HCT116 (cell line): ENCODE measurements around the gene LRCH3. TPM values are rescaled to one million over a fixed set of nuclear protein-coding genes. Genes with fewer than 3 reads are reported as not detected.

ENCODE experiments used
- ATAC-seq: fragments of 200-7000 bp; cut with Tn5 transposase; 2 replicates; pipeline ENCODE4 v1.9.1; 2020; ENCODE audit warnings: mild to moderate bottlenecking, moderate library complexity
- BruUV-seq: library from RNA; stranded (reverse); fragments of 400-500 nt; replicated peaks from 2 replicates; lab custom pipeline; 2021; lab: Mats Ljungman, UMichigan
- CTCF ChIA-PET: fragments of 300-600 bp; sonication (Branson Sonifier 250); formaldehyde crosslinking; loops from one replicate; lab custom pipeline; 2021; ENCODE audit warnings: antibody characterized with exemption; lab: Charles Lee
- POLR2A ChIA-PET: fragments of 300-600, 350-600 bp; sonication (Branson Sonifier 250); formaldehyde crosslinking; loops from one replicate; lab custom pipeline; 2021; ENCODE audit warnings: antibody characterized with exemption; lab: Charles Lee
- RAD21 ChIA-PET, 2 experiments: fragments of 300-600 bp; sonication (Branson Sonifier 250); formaldehyde crosslinking; loops; one replicate each; lab custom pipeline; 2023; ENCODE audit warnings: low total read pairs in 2 of 2; ENCODE audit not compliant: uncharacterized antibody in 2 of 2, unreplicated experiment in 2 of 2, low non-redundant PET in 1 of 2; lab: Charles Lee
- DNase-seq: peaks from one replicate; pipeline ENCODE4 v3.0.0-alpha.2; 2010; ENCODE audit warnings: low read depth, low spot score
- H2AFZ ChIP-seq: fragments of 200-600 bp; shearing (Covaris generic), sonication (generic); 2 replicates; pipeline ENCODE4 v1.6.1; 2017; ENCODE audit warnings: low read depth, mixed run types, mixed read lengths, antibody characterized with exemption, low read length; ENCODE audit not compliant: poor library complexity, severe bottlenecking
- H3K27ac ChIP-seq: 2 replicates; pipeline ENCODE4 v1.5.1; 2012; ENCODE audit warnings: low read depth, low read length
- H3K27me3 ChIP-seq: fragments of 200-600 bp; sonication (generic); 2 replicates; pipeline ENCODE4 v1.6.1; 2016; ENCODE audit warnings: mixed run types, low read length, mixed read lengths; ENCODE audit not compliant: insufficient read depth
- H3K36me3 ChIP-seq, 2 experiments: fragments of 200-500 bp in 1 of 2; fragments of 200-600 bp in 1 of 2; sonication (Bioruptor generic) in 1 of 2; sonication (generic) in 1 of 2; 2 replicates each; pipeline versions ENCODE4 v1.5.1 to v1.6.1; 2014 to 2016; ENCODE audit warnings: low read length in 2 of 2, inconsistent platforms in 1 of 2, mixed read lengths in 1 of 2, mixed run types in 1 of 2; ENCODE audit not compliant: insufficient read depth in 2 of 2, control insufficient read depth in 1 of 2
- H3K4me1 ChIP-seq, 2 experiments: fragments of 200-600 bp in 1 of 2; sonication (generic) in 1 of 2; 2 replicates each; pipeline versions ENCODE4 v1.5.1 to v1.6.1; 2012 to 2017; ENCODE audit warnings: low read length in 2 of 2, inconsistent platforms in 1 of 2, mild to moderate bottlenecking in 1 of 2, mixed read lengths in 1 of 2, mixed run types in 1 of 2, moderate library complexity in 1 of 2; ENCODE audit not compliant: insufficient read depth in 2 of 2, control insufficient read depth in 1 of 2
- H3K4me2 ChIP-seq: fragments of 200-600 bp; sonication (generic); 2 replicates; pipeline ENCODE4 v1.6.1; 2017; ENCODE audit warnings: mixed run types, low read length, mixed read lengths
- H3K4me3 ChIP-seq, 2 experiments: fragments of 200-600 bp in 1 of 2; sonication (generic) in 1 of 2; replicated peaks in 1 of 2; 2 replicates each; pipeline ENCODE4 v1.5.1; 2011 to 2016; ENCODE audit warnings: low read length in 2 of 2, control low read depth in 1 of 2, low read depth in 1 of 2, mild to moderate bottlenecking in 1 of 2, mixed read lengths in 1 of 2, mixed run types in 1 of 2
- H3K79me2 ChIP-seq: fragments of 200-600 bp; sonication (generic); 2 replicates; pipeline ENCODE4 v1.6.1; 2017; ENCODE audit warnings: mild to moderate bottlenecking, mixed run types, low read length, moderate library complexity, mixed read lengths; ENCODE audit not compliant: insufficient read depth
- H3K9ac ChIP-seq: fragments of 200-600 bp; sonication (generic); 2 replicates; pipeline ENCODE4 v1.6.1; 2016; ENCODE audit warnings: low read length, mixed read lengths
- H3K9me2 ChIP-seq: fragments of 200-600 bp; sonication (generic), shearing (Covaris generic); 2 replicates; pipeline ENCODE4 v1.6.1; 2017; ENCODE audit warnings: mixed run types, mild to moderate bottlenecking, moderate library complexity; ENCODE audit not compliant: insufficient read depth
- H3K9me3 ChIP-seq, 2 experiments: fragments of 200-500 bp in 1 of 2; fragments of 200-600 bp in 1 of 2; sonication (Bioruptor generic) in 1 of 2; sonication (generic) in 1 of 2; 2 replicates each; pipeline ENCODE4 v1.6.1; 2014 to 2017; ENCODE audit warnings: low read length in 2 of 2, mixed read lengths in 2 of 2, inconsistent platforms in 1 of 2, low read depth in 1 of 2, mild to moderate bottlenecking in 1 of 2, mixed run types in 1 of 2, moderate library complexity in 1 of 2; ENCODE audit not compliant: control insufficient read depth in 1 of 2, insufficient read depth in 1 of 2
- H4K20me1 ChIP-seq: fragments of 200-600 bp; sonication (generic), shearing (Covaris generic); 2 replicates; pipeline ENCODE4 v1.6.1; 2017; ENCODE audit warnings: mixed run types, mild to moderate bottlenecking, moderate library complexity; ENCODE audit not compliant: insufficient read depth
- ATF3 ChIP-seq: IDR thresholded peaks from 2 replicates; pipeline ENCODE4 v1.6.1; 2012
- CBX3 ChIP-seq: IDR thresholded peaks from 2 replicates; pipeline ENCODE4 v1.6.1; 2012; ENCODE audit warnings: low read depth
- ELF1 ChIP-seq: IDR thresholded peaks from 2 replicates; pipeline ENCODE4 v1.6.1; 2012; ENCODE audit warnings: low read depth, borderline replicate concordance
- EZH2 ChIP-seq: fragments of 200-600 bp; sonication (generic); IDR thresholded peaks from 2 replicates; pipeline ENCODE4 v1.6.1; 2017; ENCODE audit warnings: antibody characterized with exemption, mixed run types
- EZH2phosphoT487 ChIP-seq: fragments of 200-600 bp; IDR thresholded peaks from 2 replicates; pipeline ENCODE4 v1.6.1; 2018; ENCODE audit warnings: antibody characterized with exemption, borderline replicate concordance
- FOSL1 ChIP-seq: IDR thresholded peaks from 2 replicates; pipeline ENCODE4 v1.6.1; 2012; ENCODE audit warnings: low read depth
- JUND ChIP-seq: IDR thresholded peaks from 2 replicates; pipeline ENCODE4 v1.6.1; 2012
- MAX ChIP-seq: IDR thresholded peaks from 2 replicates; pipeline ENCODE4 v1.6.1; 2012
- POLR2AphosphoS5 ChIP-seq: IDR thresholded peaks from 2 replicates; pipeline ENCODE4 v1.6.1; 2011; ENCODE audit warnings: mild to moderate bottlenecking, low read depth, low read length, moderate library complexity
- RAD21 ChIP-seq: IDR thresholded peaks from 2 replicates; pipeline ENCODE4 v1.6.1; 2012; ENCODE audit warnings: low read depth, mild to moderate bottlenecking
- SIN3A ChIP-seq: IDR thresholded peaks from 2 replicates; pipeline ENCODE4 v1.6.1; 2012; ENCODE audit warnings: low read depth
- SP1 ChIP-seq: IDR thresholded peaks from 2 replicates; pipeline ENCODE4 v1.6.1; 2012; ENCODE audit warnings: low read depth
- SRF ChIP-seq: IDR thresholded peaks from 2 replicates; pipeline ENCODE4 v1.6.1; 2012; ENCODE audit warnings: low read depth
- TCF7L2 ChIP-seq: IDR thresholded peaks from 2 replicates; pipeline ENCODE4 v1.7.0; 2011; ENCODE audit warnings: borderline replicate concordance, inconsistent platforms; ENCODE audit not compliant: insufficient read depth, insufficient read length; ENCODE audit errors: extremely low read depth
- YY1 ChIP-seq: IDR thresholded peaks from 2 replicates; pipeline ENCODE4 v1.6.1; 2011; ENCODE audit warnings: low read length, low read depth, moderate library complexity, mild to moderate bottlenecking; ENCODE audit not compliant: insufficient replicate concordance; ENCODE audit errors: extremely low read depth
- ZNF274 ChIP-seq: fragments of 200-500 bp; sonication (Bioruptor generic); IDR thresholded peaks from 2 replicates; pipeline ENCODE4 v1.6.1; 2014; ENCODE audit warnings: mild to moderate bottlenecking, low read depth, low read length, inconsistent platforms
- intact Hi-C: fragments of 100-400 bp; cut with micrococcal nuclease; formaldehyde crosslinking; loops from 2 replicates; pipeline ENCODE4 v1.10.0; 2022
- total RNA-seq: library from RNA; stranded (reverse); gene quantifications from one replicate; pipeline ENCODE4 v1.2.1, GENCODE V29; 2021; ENCODE audit not compliant: unreplicated experiment
- TF ChIP-seq, protein P1 (sequence below), 3 experiments: fragments of 200-600 bp in 1 of 3; sonication (generic) in 1 of 3; IDR thresholded peaks in 2 of 3; conservative IDR thresholded peaks in 1 of 3; 2 replicates each; pipeline ENCODE4 v1.5.1; 2012 to 2017; ENCODE audit warnings: low read depth in 2 of 3, low read length in 2 of 3, antibody characterized with exemption in 1 of 3, borderline replicate concordance in 1 of 3, control low read depth in 1 of 3, mild to moderate bottlenecking in 1 of 3, mixed read lengths in 1 of 3, mixed run types in 1 of 3, moderate library complexity in 1 of 3; ENCODE audit not compliant: insufficient read depth in 1 of 3
- TF ChIP-seq, protein P2 (sequence below): IDR thresholded peaks from 2 replicates; pipeline ENCODE4 v1.6.1; 2011; ENCODE audit warnings: mild to moderate bottlenecking, low read length, moderate library complexity; ENCODE audit not compliant: insufficient replicate concordance; ENCODE audit errors: extremely low read depth

The LRCH3 gene
- total RNA-seq, 1 experiment from 2014 or later, result 38.1 TPM

DNA sequence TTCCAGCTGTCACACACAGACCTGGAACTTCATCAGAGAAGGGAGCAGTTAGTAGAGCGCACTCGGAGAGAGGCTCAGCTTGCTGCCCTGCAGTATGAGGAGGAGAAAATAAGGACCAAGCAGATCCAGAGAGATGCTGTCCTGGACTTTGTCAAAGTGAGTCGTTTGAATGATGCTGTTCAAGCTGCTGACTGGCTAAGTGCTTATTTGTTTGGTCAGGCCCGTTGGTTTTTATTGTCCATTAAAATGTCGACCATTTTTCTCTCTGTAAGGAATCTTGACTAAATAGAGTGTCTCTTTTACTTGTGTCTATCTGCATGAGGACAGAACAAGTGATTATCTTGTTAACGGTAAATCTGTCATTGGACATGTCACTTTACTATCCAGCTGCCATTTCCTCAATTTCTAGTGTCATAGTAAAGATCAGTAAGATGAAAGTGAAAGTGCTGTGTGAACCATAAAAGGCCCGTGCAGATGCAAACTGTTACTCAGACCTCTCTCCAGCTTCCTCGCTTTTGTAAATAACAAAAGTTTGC is 56.9 kb downstream of the LRCH3 start (continued):
- no peak for TF ChIP-seq JUND
- TF ChIP-seq, protein P1, sequence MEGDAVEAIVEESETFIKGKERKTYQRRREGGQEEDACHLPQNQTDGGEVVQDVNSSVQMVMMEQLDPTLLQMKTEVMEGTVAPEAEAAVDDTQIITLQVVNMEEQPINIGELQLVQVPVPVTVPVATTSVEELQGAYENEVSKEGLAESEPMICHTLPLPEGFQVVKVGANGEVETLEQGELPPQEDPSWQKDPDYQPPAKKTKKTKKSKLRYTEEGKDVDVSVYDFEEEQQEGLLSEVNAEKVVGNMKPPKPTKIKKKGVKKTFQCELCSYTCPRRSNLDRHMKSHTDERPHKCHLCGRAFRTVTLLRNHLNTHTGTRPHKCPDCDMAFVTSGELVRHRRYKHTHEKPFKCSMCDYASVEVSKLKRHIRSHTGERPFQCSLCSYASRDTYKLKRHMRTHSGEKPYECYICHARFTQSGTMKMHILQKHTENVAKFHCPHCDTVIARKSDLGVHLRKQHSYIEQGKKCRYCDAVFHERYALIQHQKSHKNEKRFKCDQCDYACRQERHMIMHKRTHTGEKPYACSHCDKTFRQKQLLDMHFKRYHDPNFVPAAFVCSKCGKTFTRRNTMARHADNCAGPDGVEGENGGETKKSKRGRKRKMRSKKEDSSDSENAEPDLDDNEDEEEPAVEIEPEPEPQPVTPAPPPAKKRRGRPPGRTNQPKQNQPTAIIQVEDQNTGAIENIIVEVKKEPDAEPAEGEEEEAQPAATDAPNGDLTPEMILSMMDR (IDR thresholded peaks at IDR 0.05 in 2 of 3, conservative IDR thresholded peaks at IDR 0.05 in 1 of 3; ENCODE audit: borderline replicate concordance in 1 of 3, insufficient read depth in 1 of 3, low read depth in 2 of 3, low read length in 2 of 3), result no peak
- TF ChIP-seq FOSL1, result no peak
- no peak for TF ChIP-seq CBX3

DNA sequence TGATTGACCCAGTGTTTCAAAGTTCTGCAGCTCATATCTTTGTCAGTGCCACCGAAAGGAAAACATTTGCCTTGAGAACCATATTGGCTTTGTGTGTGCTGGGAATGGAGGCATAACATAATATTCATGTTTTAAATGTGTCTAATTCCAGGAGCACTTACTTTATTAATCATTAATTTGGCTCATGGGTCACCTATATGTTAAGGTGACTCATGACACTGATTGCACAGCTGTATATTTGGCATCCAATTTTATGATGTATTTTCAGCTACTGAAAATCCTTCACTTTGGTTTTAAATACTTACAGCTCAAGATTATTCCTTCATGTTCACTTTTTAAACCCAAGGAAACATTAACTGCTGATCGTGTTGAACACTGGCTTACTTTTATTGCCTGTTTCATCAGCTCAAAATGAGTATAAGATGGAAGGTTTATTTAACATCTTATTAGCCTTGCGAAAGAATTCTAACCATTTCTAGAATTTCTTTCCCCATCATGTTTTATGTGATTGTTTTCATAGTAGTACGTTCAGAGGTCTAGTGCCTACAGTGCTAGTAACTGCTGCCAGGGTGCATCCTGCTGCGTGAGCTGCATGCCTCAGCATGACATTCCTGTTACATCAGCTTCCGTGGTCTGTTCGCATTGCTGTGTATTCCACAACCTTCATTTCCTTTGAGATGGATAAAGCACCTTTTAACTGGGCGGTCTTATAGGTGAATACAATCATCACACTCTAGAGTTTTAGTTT is 63.7 kb downstream of the LRCH3 start:
- Histone ChIP-seq H3K9me2 (no peaks in the 10 kb centered on the region), H4K20me1 (no peaks in the 10 kb centered on the region), H3K9me3 (no peaks in the 10 kb centered on the region), H3K9ac (no peak overlapping the region), H3K4me2 (no peak overlapping the region), H2AFZ (no peak overlapping the region), H3K79me2 (no peaks in the 10 kb centered on the region), H3K27ac (no peak overlapping the region), H3K36me3 (peaks cover 4% of the 10 kb centered on the region in 2 experiments; a peak in 2 of 4 replicates), H3K4me1 (no peaks in the 10 kb centered on the region), H3K4me3 (no peak overlapping the region), H3K27me3 (no peaks in the 10 kb centered on the region)
- ChIA-PET POLR2A (no interaction called here), RAD21 (no interaction called here), CTCF (no interaction called here)
- intact Hi-C loops, result no loop called here
- ATAC-seq (no peak), DNase-seq (peak; percentile 4)
- no TSS peak for BruUV-seq
- no peak for TF ChIP-seq ATF3
- no peak for TF ChIP-seq ELF1
- no peak for TF ChIP-seq EZH2
- TF ChIP-seq POLR2AphosphoS5, result no peak
- TF ChIP-seq ZNF274, result no peak
- TF ChIP-seq SIN3A, result no peak
- no peak for TF ChIP-seq SRF
- TF ChIP-seq MAX, result no peak
- TF ChIP-seq, protein P2, sequence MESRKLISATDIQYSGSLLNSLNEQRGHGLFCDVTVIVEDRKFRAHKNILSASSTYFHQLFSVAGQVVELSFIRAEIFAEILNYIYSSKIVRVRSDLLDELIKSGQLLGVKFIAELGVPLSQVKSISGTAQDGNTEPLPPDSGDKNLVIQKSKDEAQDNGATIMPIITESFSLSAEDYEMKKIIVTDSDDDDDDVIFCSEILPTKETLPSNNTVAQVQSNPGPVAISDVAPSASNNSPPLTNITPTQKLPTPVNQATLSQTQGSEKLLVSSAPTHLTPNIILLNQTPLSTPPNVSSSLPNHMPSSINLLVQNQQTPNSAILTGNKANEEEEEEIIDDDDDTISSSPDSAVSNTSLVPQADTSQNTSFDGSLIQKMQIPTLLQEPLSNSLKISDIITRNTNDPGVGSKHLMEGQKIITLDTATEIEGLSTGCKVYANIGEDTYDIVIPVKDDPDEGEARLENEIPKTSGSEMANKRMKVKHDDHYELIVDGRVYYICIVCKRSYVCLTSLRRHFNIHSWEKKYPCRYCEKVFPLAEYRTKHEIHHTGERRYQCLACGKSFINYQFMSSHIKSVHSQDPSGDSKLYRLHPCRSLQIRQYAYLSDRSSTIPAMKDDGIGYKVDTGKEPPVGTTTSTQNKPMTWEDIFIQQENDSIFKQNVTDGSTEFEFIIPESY, result no peak
- TF ChIP-seq RAD21, result no peak
- TF ChIP-seq SP1, result no peak
- TF ChIP-seq YY1, result no peak
- TF ChIP-seq JUND, result no peak
- TF ChIP-seq EZH2phosphoT487, result no peak
- no peak for TF ChIP-seq FOSL1
- TF ChIP-seq CBX3, result no peak
- no peak for TF ChIP-seq TCF7L2
